Smooth muscle cell (in vitro differentiated cells): ENCODE data around the gene SPATC1L. TPM values are rescaled to one million over a fixed set of nuclear protein-coding genes. Genes with fewer than 3 reads are reported as not detected.

Experiments used
- DNase-seq: peaks from one replicate; lab custom pipeline; 2025; ENCODE audit not compliant: unreplicated experiment; lab: John Stamatoyannopoulos, UW
- H2AFZ ChIP-seq: fragments of 200-600 bp; sonication (generic); 2 replicates; pipeline ENCODE4 v1.6.0; 2016; ENCODE audit warnings: antibody characterized with exemption, low read depth, mild to moderate bottlenecking
- H3F3A ChIP-seq: fragments of 200-600 bp; sonication (generic); 2 replicates; pipeline ENCODE4 v1.6.0; 2017; ENCODE audit warnings: antibody characterized with exemption, low read depth
- H3K27ac ChIP-seq: fragments of 200-600 bp; sonication (generic); 2 replicates; pipeline ENCODE4 v1.5.1; 2016; ENCODE audit warnings: low read depth, mild to moderate bottlenecking
- H3K27me3 ChIP-seq: fragments of 200-600 bp; sonication (generic); 2 replicates; pipeline ENCODE4 v1.6.1; 2016; ENCODE audit warnings: low read depth, mild to moderate bottlenecking
- H3K36me3 ChIP-seq: fragments of 200-600 bp; sonication (generic); 2 replicates; pipeline ENCODE4 v1.5.1; 2016; ENCODE audit warnings: low read depth
- H3K4me1 ChIP-seq: fragments of 200-600 bp; sonication (generic); 2 replicates; pipeline ENCODE4 v1.5.1; 2016; ENCODE audit warnings: low read depth
- H3K4me2 ChIP-seq: fragments of 200-600 bp; sonication (generic); 2 replicates; pipeline ENCODE4 v1.6.0; 2016; ENCODE audit warnings: mild to moderate bottlenecking
- H3K4me3 ChIP-seq: fragments of 200-600 bp; sonication (generic); 2 replicates; pipeline ENCODE4 v1.5.1; 2016; ENCODE audit warnings: mild to moderate bottlenecking
- H3K79me2 ChIP-seq: fragments of 200-600 bp; sonication (generic); 2 replicates; pipeline ENCODE4 v1.6.0; 2016; ENCODE audit warnings: low read depth, mild to moderate bottlenecking
- H3K9ac ChIP-seq: fragments of 200-600 bp; sonication (generic); 2 replicates; pipeline ENCODE4 v1.6.0; 2016; ENCODE audit warnings: low read depth
- H3K9me3 ChIP-seq: fragments of 200-600 bp; sonication (generic); replicated peaks from 2 replicates; pipeline ENCODE4 v1.5.1; 2016; ENCODE audit warnings: low read depth
- H4K20me1 ChIP-seq: fragments of 200-600 bp; sonication (generic); 2 replicates; pipeline ENCODE4 v1.6.0; 2016; ENCODE audit warnings: low read depth
- whole genome bisulfite sequencing: methylation state at CpG from one replicate; pipeline ENCODE4 v1.1.7; 2016; ENCODE audit warnings: low lambda C conversion rate; 5-methylcytosine and 5-hydroxymethylcytosine counted together
- polyA plus RNA-seq: library from polyadenylated mRNA; unstranded; fragments of >200 nt; fragmentation: Nextera tagmentation; extraction: Ambion mirVana; gene quantifications from 2 replicates; pipeline ENCODE4 v1.2.1, GENCODE V29; 2016
- total RNA-seq: library from RNA; depleted of rRNA; stranded (reverse); fragments of >200 nt; gene quantifications from 2 replicates; pipeline ENCODE4 v1.2.3, GENCODE V29; 2014
- TF ChIP-seq, protein P1 (sequence below): fragments of 200-600 bp; sonication (generic); IDR thresholded peaks from 2 replicates; pipeline ENCODE4 v1.5.1; 2017; ENCODE audit warnings: borderline replicate concordance, mild to moderate bottlenecking, antibody characterized with exemption; ENCODE audit not compliant: insufficient read depth, poor library complexity, severe bottlenecking

The SPATC1L gene
- total and polyA plus RNA-seq, 2 experiments from 2014 or later: 6.4 to 36.5 TPM

DNA sequence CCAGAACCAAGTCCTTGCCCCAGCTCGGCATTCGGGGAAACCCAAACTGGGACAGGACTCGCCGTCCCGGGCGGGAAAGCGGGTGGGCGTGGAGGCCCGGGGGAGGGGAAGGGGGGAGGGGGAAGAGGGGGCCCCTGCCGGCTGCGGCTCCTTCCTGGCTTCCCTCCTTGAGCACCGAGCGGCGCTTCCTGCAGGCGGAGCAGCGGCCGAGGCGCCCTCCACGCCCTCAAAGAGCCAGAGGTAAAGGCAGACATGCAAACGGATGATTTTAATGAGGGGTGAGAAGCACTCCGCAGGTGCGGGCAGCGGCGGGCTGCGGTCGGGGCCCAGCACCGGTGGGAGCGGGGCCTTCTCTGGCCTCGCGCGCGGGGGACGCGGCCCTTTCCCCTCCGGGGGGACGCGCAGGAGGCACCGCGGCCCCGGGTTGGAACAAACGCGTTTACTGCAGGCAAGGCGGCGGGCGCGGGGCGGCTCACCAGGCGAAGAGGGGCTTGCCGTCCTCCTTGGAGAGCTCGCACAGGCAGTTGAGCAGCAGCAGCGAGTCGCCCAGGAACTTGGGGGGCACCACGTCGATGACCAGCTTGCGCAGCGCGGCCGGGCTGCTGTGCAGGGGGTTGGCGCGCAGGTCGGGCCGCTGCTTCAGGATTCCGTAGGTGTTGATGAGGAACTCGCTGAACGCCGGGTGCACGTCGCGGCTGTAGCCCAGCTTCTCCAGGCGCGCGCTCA lies 23.2 kb downstream of the SPATC1L start:
- H3K4me3 ChIP-seq: no peak overlapping the region
- no peaks in the 10 kb centered on the region for H3K79me2 ChIP-seq
- no peaks in the 10 kb centered on the region for H3K9me3 ChIP-seq
- H3K36me3 ChIP-seq: no peaks in the 10 kb centered on the region
- no peaks in the 10 kb centered on the region for H4K20me1 ChIP-seq
- H3K9ac ChIP-seq: no peak overlapping the region
- 99% methylated on average over 42 of the region's 72 CpGs for WGBS
- no peak for DNase-seq
- no peaks in the 10 kb centered on the region for H3F3A ChIP-seq
- H3K27ac ChIP-seq: no peak overlapping the region
- no peaks in the 10 kb centered on the region for H3K4me1 ChIP-seq
- H3K27me3 ChIP-seq: no peaks in the 10 kb centered on the region
- H3K4me2 ChIP-seq: no peak overlapping the region
- TF ChIP-seq, protein P1, sequence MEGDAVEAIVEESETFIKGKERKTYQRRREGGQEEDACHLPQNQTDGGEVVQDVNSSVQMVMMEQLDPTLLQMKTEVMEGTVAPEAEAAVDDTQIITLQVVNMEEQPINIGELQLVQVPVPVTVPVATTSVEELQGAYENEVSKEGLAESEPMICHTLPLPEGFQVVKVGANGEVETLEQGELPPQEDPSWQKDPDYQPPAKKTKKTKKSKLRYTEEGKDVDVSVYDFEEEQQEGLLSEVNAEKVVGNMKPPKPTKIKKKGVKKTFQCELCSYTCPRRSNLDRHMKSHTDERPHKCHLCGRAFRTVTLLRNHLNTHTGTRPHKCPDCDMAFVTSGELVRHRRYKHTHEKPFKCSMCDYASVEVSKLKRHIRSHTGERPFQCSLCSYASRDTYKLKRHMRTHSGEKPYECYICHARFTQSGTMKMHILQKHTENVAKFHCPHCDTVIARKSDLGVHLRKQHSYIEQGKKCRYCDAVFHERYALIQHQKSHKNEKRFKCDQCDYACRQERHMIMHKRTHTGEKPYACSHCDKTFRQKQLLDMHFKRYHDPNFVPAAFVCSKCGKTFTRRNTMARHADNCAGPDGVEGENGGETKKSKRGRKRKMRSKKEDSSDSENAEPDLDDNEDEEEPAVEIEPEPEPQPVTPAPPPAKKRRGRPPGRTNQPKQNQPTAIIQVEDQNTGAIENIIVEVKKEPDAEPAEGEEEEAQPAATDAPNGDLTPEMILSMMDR: no peak
- H2AFZ ChIP-seq: no peak overlapping the region

DNA sequence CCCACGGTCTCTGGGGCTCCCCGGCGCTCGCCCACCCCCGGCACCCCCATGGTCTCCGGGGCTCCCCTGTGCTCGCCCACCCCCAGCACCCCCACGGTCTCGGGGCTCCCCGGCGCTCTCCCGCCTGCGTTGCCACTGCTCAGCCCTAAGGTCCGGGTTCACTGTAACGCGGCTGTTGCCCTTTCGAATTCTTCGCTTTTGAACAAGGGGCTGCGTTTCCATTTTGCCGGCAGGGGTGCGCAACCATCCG lies 23.7 kb downstream of the SPATC1L start:
- no peaks in the 10 kb centered on the region for H3K4me1 ChIP-seq
- H3K27ac ChIP-seq: no peak overlapping the region
- TF ChIP-seq, protein P1: no peak
- WGBS: 100% methylated on average over 8 of the region's 22 CpGs
- H4K20me1 ChIP-seq: no peaks in the 10 kb centered on the region
- DNase-seq: no peak
- no peaks in the 10 kb centered on the region for H3K79me2 ChIP-seq
- H3K4me3 ChIP-seq: no peak overlapping the region
- H3K4me2 ChIP-seq: no peak overlapping the region
- no peaks in the 10 kb centered on the region for H3K9me3 ChIP-seq
- H2AFZ ChIP-seq: no peak overlapping the region
- H3K9ac ChIP-seq: no peak overlapping the region
- H3F3A ChIP-seq: no peaks in the 10 kb centered on the region
- H3K27me3 ChIP-seq: no peaks in the 10 kb centered on the region
- H3K36me3 ChIP-seq: no peaks in the 10 kb centered on the region

DNA sequence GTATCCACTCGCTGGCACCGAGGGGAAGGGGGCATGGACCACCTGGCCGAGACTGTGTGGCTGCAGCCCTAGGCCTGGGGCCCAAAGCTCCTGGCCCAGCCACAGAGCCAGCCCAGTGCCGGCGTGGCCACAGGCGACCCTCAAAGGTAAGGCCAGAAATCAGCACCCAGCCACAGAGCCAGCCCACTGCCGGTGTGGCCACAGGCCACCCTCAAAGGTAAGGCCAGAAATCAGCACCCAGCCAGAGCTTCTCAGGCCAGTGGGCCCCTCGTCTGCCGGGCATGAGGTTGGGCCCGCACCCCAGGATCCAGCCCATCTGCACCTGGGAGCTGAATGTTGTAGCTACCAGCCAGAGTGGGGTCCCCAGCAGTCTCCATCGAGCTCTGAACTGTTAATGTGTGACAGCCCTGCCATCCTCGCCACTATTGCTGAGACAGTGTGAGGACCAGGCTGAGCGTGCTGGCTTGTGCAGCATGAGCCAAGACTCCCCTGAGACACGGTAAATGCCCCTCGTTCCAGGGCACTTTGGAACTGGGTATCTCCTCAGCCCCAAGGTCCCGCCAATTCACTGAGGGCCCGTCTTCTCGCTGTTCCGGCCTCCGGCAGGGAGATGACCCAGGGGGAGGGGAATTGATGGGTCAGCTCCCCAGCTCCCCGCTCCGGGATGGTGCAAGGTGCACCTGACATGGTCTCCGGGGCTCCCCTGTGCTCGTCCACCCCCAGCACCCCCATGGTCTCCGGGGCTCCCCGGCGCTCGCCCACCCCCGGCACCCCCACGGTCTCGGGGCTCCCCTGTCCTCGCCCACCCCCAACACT lies 24.2 kb downstream of the SPATC1L start:
- Histone ChIP-seq H3K4me1 (no peaks in the 10 kb centered on the region), H4K20me1 (no peaks in the 10 kb centered on the region), H2AFZ (no peak overlapping the region), H3F3A (no peaks in the 10 kb centered on the region), H3K9ac (no peak overlapping the region), H3K4me3 (no peak overlapping the region), H3K27ac (no peak overlapping the region), H3K79me2 (no peaks in the 10 kb centered on the region), H3K9me3 (no peaks in the 10 kb centered on the region), H3K4me2 (no peak overlapping the region), H3K36me3 (no peaks in the 10 kb centered on the region), H3K27me3 (no peaks in the 10 kb centered on the region)
- TF ChIP-seq, protein P1: no peak
- DNase-seq: no peak
- 97% methylated on average over 25 of the region's 32 CpGs for WGBS
